ENCODE data around the gene KIDINS220.
A peak's percentile ranks its signal among the peaks of the same experiment; 100 is the strongest.

The KIDINS220 gene

DNA sequence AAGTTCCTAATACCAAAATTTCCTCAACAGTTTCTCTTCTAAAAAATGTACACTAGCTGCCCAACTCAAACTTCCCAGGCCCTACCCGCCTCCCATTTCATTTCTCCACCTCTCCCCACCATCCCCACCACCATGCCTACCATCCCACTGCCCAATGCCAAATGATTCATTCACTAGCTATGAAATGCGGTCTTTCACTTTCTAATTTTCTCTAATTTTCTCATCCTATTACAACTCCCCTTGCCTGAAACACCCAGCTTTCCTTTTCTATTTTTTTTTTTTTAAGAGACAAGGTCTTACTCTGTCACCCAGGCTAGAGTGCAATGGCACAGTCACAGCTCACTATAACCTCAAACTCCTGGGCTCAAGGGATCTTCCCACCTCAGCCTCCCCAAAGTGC is 38.4 kb downstream of the KIDINS220 start:
- no peak for TF ChIP-seq RARB (CRISPR knock-in tag; IDR thresholded peaks at IDR 0.05)
- ATAC-seq, result no peak

DNA sequence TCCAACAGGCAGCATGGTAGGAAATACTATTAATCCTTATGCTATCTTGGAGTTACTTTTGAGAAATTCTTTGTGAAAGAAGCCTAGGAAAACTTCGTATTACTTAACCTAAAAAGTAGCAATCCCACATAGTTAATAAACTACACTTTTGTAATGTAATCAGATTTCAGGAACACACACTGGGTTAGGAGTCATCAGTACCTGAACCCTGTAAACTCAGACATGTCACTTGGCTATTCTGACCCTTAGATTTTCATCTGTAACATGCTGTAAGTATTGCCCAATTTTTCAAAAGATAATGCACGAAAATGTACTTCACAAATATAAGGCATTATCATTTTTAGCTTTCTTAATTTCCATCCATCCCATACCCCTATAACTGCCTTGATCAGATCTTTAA is 39.0 kb downstream of the KIDINS220 start:
- TF ChIP-seq RARB (CRISPR knock-in tag; IDR thresholded peaks at IDR 0.05), result no peak
- no peak for TF ChIP-seq TOX (CRISPR knock-in tag; IDR thresholded peaks at IDR 0.05; ENCODE audit: borderline replicate concordance)
- TF ChIP-seq, protein P1, sequence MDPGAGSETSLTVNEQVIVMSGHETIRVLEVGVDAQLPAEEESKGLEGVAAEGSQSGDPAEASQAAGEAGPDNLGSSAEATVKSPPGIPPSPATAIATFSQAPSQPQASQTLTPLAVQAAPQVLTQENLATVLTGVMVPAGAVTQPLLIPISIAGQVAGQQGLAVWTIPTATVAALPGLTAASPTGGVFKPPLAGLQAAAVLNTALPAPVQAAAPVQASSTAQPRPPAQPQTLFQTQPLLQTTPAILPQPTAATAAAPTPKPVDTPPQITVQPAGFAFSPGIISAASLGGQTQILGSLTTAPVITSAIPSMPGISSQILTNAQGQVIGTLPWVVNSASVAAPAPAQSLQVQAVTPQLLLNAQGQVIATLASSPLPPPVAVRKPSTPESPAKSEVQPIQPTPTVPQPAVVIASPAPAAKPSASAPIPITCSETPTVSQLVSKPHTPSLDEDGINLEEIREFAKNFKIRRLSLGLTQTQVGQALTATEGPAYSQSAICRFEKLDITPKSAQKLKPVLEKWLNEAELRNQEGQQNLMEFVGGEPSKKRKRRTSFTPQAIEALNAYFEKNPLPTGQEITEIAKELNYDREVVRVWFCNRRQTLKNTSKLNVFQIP (CRISPR knock-in tag; IDR thresholded peaks at IDR 0.05; ENCODE audit: borderline replicate concordance, low read depth), result no peak
- TF ChIP-seq CSDC2 (CRISPR knock-in tag; IDR thresholded peaks at IDR 0.05), result no peak
- ATAC-seq, result no peak

DNA sequence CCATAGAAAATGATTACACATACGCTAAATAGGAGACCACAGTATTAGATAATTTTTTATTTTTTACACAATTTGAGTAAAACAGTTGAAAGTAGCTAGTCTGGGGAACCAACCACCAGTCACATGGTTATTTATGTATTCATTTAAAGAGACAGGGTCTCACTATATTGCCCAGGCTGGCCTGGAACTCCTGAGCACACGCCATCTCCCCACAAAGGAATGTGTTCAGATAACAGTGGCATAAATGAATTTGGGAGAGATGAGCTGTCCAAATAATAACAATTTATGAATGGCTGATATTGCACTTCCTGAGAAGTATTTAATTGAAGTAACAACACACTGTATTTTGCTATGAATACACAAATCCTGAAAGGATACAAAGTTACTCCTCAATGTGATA is 39.7 kb downstream of the KIDINS220 start:
- TF ChIP-seq ZNF70 (CRISPR knock-in tag; IDR thresholded peaks at IDR 0.05) (no peak), PPARA (CRISPR knock-in tag; IDR thresholded peaks at IDR 0.05; ENCODE audit: borderline replicate concordance) (no peak), ZFP30 (CRISPR knock-in tag; IDR thresholded peaks at IDR 0.05) (no peak), ZFP3 (CRISPR knock-in tag; IDR thresholded peaks at IDR 0.05) (peak; percentile 97), RARB (CRISPR knock-in tag; IDR thresholded peaks at IDR 0.05) (no peak)
- TF ChIP-seq, protein P2, sequence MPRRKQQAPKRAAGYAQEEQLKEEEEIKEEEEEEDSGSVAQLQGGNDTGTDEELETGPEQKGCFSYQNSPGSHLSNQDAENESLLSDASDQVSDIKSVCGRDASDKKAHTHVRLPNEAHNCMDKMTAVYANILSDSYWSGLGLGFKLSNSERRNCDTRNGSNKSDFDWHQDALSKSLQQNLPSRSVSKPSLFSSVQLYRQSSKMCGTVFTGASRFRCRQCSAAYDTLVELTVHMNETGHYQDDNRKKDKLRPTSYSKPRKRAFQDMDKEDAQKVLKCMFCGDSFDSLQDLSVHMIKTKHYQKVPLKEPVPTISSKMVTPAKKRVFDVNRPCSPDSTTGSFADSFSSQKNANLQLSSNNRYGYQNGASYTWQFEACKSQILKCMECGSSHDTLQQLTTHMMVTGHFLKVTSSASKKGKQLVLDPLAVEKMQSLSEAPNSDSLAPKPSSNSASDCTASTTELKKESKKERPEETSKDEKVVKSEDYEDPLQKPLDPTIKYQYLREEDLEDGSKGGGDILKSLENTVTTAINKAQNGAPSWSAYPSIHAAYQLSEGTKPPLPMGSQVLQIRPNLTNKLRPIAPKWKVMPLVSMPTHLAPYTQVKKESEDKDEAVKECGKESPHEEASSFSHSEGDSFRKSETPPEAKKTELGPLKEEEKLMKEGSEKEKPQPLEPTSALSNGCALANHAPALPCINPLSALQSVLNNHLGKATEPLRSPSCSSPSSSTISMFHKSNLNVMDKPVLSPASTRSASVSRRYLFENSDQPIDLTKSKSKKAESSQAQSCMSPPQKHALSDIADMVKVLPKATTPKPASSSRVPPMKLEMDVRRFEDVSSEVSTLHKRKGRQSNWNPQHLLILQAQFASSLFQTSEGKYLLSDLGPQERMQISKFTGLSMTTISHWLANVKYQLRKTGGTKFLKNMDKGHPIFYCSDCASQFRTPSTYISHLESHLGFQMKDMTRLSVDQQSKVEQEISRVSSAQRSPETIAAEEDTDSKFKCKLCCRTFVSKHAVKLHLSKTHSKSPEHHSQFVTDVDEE (CRISPR knock-in tag; IDR thresholded peaks at IDR 0.05), result no peak
- no peak for ATAC-seq

DNA sequence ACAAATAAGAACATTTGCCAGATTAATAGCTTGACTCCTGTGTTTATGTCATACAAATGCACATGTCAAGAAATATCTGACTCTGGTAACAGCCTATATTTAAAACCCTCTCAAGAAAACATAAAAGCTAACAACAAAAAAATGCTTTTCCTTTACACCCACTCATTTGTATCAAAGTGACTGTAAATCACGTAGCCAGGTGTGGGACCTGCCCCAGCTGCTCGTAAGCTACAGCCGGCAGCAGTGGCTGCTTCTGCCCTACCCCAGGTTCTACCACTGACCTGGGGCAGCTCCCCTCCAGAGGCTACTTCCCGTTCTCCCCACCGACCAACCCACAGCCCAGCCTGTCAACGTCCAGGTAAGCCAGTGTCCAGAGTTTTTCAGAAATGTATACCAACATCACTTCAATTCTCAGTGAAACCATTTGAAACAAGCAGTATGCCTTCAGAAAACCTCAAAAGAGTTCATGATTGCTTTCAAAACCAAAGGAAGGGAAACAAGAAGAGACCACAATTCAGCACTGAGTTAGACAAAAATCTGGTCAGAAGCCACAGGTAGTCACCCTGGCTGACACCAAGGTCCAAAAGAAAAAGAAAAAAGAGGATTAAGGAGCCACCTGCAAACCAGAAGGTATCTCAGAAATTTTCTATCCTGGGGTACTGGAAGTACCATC is 40.4 kb downstream of the KIDINS220 start:
- no peak for TF ChIP-seq SNAI2 (CRISPR knock-in tag; IDR thresholded peaks at IDR 0.05)
- TF ChIP-seq ARNTL (CRISPR knock-in tag; IDR thresholded peaks at IDR 0.05; ENCODE audit: borderline replicate concordance, low read depth), result no peak
- no peak for TF ChIP-seq RARB (CRISPR knock-in tag; IDR thresholded peaks at IDR 0.05)
- TF ChIP-seq TCF4 (CRISPR knock-in tag; IDR thresholded peaks at IDR 0.05; ENCODE audit: borderline replicate concordance), result no peak
- TF ChIP-seq GLIS3 (CRISPR knock-in tag; IDR thresholded peaks at IDR 0.05), result no peak
- no peak for TF ChIP-seq OSR1 (CRISPR knock-in tag; IDR thresholded peaks at IDR 0.05)
- no peak for TF ChIP-seq ZNF70 (CRISPR knock-in tag; IDR thresholded peaks at IDR 0.05)
- TF ChIP-seq PPARA (CRISPR knock-in tag; IDR thresholded peaks at IDR 0.05; ENCODE audit: borderline replicate concordance), result no peak
- no peak for TF ChIP-seq BACH2 (CRISPR knock-in tag; IDR thresholded peaks at IDR 0.05; ENCODE audit: borderline replicate concordance)
- no peak for TF ChIP-seq TOX (CRISPR knock-in tag; IDR thresholded peaks at IDR 0.05; ENCODE audit: borderline replicate concordance)
- TF ChIP-seq ZFP30 (CRISPR knock-in tag; IDR thresholded peaks at IDR 0.05), result no peak
- no peak for TF ChIP-seq ISL1 (CRISPR knock-in tag; IDR thresholded peaks at IDR 0.05)
- TF ChIP-seq, protein P3, sequence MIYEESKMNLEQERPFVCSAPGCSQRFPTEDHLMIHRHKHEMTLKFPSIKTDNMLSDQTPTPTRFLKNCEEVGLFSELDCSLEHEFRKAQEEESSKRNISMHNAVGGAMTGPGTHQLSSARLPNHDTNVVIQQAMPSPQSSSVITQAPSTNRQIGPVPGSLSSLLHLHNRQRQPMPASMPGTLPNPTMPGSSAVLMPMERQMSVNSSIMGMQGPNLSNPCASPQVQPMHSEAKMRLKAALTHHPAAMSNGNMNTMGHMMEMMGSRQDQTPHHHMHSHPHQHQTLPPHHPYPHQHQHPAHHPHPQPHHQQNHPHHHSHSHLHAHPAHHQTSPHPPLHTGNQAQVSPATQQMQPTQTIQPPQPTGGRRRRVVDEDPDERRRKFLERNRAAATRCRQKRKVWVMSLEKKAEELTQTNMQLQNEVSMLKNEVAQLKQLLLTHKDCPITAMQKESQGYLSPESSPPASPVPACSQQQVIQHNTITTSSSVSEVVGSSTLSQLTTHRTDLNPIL (CRISPR knock-in tag; IDR thresholded peaks at IDR 0.05; ENCODE audit: low read depth), result no peak
- no peak for ATAC-seq

DNA sequence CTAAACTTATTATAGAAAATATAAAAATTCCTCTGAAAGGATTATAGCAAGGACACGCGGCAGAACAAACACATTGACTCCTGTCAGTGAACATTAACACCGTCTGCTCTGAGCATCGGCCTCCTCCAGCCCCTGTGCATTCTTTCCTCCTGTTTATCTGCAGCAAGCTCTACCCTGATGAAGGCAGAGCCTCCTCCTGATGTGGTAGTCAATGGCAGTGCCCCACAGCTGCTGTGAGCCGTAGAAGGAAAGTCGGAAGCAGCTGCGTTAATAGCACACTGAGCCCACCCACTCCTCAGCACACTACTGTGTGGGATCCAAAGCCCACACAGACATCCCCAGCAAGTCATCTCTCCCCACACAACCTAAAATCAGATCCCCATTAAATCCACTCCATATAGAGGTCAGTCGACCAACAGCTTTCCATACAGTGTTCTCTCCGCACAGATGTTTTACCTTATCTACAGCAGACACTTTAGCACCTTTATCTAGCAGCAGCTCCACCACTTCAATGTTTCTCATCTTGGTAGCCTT is 41.0 kb downstream of the KIDINS220 start:
- no peak for ATAC-seq
- no peak for TF ChIP-seq ZFP30 (CRISPR knock-in tag; IDR thresholded peaks at IDR 0.05)
- TF ChIP-seq SNAI2 (CRISPR knock-in tag; IDR thresholded peaks at IDR 0.05), result no peak
- TF ChIP-seq, protein P4, sequence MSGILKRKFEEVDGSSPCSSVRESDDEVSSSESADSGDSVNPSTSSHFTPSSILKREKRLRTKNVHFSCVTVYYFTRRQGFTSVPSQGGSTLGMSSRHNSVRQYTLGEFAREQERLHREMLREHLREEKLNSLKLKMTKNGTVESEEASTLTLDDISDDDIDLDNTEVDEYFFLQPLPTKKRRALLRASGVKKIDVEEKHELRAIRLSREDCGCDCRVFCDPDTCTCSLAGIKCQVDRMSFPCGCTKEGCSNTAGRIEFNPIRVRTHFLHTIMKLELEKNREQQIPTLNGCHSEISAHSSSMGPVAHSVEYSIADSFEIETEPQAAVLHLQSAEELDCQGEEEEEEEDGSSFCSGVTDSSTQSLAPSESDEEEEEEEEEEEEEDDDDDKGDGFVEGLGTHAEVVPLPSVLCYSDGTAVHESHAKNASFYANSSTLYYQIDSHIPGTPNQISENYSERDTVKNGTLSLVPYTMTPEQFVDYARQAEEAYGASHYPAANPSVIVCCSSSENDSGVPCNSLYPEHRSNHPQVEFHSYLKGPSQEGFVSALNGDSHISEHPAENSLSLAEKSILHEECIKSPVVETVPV (CRISPR knock-in tag; IDR thresholded peaks at IDR 0.05), result no peak
- TF ChIP-seq, protein P5, sequence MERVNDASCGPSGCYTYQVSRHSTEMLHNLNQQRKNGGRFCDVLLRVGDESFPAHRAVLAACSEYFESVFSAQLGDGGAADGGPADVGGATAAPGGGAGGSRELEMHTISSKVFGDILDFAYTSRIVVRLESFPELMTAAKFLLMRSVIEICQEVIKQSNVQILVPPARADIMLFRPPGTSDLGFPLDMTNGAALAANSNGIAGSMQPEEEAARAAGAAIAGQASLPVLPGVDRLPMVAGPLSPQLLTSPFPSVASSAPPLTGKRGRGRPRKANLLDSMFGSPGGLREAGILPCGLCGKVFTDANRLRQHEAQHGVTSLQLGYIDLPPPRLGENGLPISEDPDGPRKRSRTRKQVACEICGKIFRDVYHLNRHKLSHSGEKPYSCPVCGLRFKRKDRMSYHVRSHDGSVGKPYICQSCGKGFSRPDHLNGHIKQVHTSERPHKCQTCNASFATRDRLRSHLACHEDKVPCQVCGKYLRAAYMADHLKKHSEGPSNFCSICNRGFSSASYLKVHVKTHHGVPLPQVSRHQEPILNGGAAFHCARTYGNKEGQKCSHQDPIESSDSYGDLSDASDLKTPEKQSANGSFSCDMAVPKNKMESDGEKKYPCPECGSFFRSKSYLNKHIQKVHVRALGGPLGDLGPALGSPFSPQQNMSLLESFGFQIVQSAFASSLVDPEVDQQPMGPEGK (CRISPR knock-in tag; IDR thresholded peaks at IDR 0.05; ENCODE audit: borderline replicate concordance), result no peak
- no peak for TF ChIP-seq TCF4 (CRISPR knock-in tag; IDR thresholded peaks at IDR 0.05; ENCODE audit: borderline replicate concordance)
